AG10803 (cell line): ENCODE measurements around the gene THSD4.
A peak's percentile ranks its signal among the peaks of the same experiment; 100 is the strongest.
"Not testable (repeated sequence)": the region's sequence is repeated elsewhere in the genome, so short reads cannot be mapped to it uniquely, and the experiment has no call there.

ENCODE experiments used
- DNase-seq: peaks from one replicate; pipeline ENCODE4 v3.0.0; 2010; ENCODE audit warnings: low read depth
- H3K4me3 ChIP-seq: 2 replicates; pipeline ENCODE4 v1.5.1; 2011; ENCODE audit warnings: mild to moderate bottlenecking, low read length, control low read depth
- TF ChIP-seq, protein P1 (sequence below): conservative IDR thresholded peaks from 2 replicates; pipeline ENCODE4 v1.5.1; 2011; ENCODE audit warnings: mild to moderate bottlenecking, low read length, control low read depth, inconsistent platforms

Gene THSD4

GRCh38 chr15:71252740-71253047 is 137.4 kb downstream of the THSD4 start:
- no peak for DNase-seq
- H3K4me3 ChIP-seq, result no peak overlapping the region
- TF ChIP-seq, protein P1, sequence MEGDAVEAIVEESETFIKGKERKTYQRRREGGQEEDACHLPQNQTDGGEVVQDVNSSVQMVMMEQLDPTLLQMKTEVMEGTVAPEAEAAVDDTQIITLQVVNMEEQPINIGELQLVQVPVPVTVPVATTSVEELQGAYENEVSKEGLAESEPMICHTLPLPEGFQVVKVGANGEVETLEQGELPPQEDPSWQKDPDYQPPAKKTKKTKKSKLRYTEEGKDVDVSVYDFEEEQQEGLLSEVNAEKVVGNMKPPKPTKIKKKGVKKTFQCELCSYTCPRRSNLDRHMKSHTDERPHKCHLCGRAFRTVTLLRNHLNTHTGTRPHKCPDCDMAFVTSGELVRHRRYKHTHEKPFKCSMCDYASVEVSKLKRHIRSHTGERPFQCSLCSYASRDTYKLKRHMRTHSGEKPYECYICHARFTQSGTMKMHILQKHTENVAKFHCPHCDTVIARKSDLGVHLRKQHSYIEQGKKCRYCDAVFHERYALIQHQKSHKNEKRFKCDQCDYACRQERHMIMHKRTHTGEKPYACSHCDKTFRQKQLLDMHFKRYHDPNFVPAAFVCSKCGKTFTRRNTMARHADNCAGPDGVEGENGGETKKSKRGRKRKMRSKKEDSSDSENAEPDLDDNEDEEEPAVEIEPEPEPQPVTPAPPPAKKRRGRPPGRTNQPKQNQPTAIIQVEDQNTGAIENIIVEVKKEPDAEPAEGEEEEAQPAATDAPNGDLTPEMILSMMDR, result no peak

DNA sequence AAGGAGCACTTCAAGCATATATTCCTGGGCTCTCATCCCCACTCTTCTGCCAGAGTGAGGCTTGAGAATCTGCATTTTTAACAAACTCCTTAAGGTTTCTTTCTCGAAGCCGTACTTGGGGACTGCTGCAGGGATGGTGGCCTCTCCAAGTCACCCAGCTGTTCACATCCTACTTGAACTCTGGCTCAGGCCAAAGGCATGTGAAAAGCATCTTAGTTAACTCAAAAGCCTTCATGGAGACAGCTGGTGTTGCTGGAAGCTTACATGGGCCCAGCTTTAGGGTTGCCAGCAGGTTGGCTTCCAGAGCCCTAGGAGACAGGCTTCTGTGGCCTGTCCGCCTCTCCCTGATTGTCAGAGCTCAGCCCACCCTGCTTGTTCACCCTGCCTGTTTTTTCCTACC is 139.2 kb downstream of the THSD4 start:
- DNase-seq, result peak; percentile 12
- TF ChIP-seq, protein P1, result no peak
- H3K4me3 ChIP-seq, result no peak overlapping the region

- TF ChIP-seq, protein P1, result no peak
- H3K4me3 ChIP-seq, result no peak overlapping the region
- DNase-seq, result no peak
Observed at GRCh38 chr15:71256934-71257664, 141.8 kb downstream of the THSD4 start.

GRCh38 chr15:71259866-71260265 is 144.6 kb downstream of the THSD4 start:
- no peak overlapping the region for H3K4me3 ChIP-seq
- DNase-seq, result no peak
- TF ChIP-seq, protein P1, result no peak

DNA sequence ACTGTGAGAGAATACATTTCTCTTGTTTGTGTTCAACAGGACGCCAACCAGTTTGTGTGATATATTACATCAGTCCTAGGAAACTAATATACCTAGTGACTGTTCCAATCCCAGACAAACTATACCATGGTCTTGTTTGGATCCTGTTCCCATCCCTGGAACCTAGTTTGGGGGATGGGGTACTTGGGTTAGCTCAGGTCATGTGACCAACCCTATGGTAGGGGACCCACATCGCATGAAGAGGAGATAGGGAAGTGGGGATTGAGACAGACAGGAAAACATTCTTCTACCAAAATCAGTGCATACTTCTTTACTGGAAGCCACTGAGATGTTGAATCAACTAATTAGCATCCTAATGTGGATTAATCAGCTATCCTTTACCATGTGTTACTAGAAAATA is 146.1 kb downstream of the THSD4 start:
- DNase-seq, result no peak
- TF ChIP-seq, protein P1, result no peak
- no peak overlapping the region for H3K4me3 ChIP-seq

DNA sequence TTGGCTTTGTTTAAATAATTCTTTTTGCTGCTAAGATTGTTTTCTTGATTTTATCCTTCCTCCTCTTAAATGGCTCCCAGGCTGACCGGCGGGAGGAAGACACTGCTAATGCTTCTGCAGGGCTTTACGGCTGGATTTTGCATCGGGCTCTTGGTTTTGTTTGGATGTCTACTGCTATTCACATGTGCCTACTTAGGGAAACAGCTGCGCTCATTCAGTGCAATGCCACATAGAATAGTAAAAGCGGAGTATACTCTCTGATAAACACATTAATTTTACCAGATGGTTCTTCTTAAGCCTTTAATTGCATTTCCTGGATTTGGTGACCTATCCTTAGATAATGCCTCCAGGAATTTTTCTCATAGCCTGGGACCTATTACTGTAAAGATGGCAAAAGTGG is 146.6 kb downstream of the THSD4 start:
- no peak overlapping the region for H3K4me3 ChIP-seq
- peak; percentile 23 for DNase-seq
- TF ChIP-seq, protein P1, result no peak

- no peak overlapping the region for H3K4me3 ChIP-seq
- TF ChIP-seq, protein P1, result no peak
- no peak for DNase-seq
Observed at GRCh38 chr15:71262599-71262998, 147.3 kb downstream of the THSD4 start.

DNA sequence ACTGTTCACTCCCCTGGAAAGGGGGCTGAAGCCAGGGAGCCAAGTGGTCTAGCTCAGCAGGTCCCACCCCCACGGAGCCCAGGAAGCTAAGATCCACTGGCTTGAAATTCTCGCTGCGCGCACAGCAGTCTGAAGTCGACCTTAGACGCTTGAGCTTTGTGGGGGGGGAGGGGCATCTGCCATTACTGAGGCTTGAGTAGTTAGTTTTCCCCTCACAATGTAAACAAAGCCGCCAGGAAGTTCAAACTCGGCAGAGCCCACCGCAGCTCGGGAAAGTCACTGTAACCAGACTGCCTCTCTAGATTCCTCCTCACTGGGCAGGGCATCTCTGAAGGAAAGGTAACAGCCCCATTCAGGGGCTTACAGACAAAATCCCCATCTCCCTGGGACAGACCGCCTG is 150.3 kb downstream of the THSD4 start:
- not testable (repeated sequence) for DNase-seq, H3K4me3 ChIP-seq
